Pericardium fibroblast (primary cell): Measurements from ENCODE around the gene DHX8. TPM values are rescaled to one million over a fixed set of nuclear protein-coding genes. Genes with fewer than 3 reads are reported as not detected.

Source experiments
- total RNA-seq: library from RNA; depleted of rRNA; stranded (reverse); fragments of >200 nt; gene quantifications from 2 replicates; pipeline ENCODE4 v1.2.3, GENCODE V29; 2015

DHX8 gene
- 23.7 and 25.3 TPM in 2 replicates for total RNA-seq

GRCh38 chr17:43483674-43484551 lies at the start of gene DHX8:
Gene DHX8, plus strand, starts transcription at chr17:43483975. Its CDS starts 63 bp downstream, at chr17:43484038.

GRCh38 chr17:43546319-43547188 lies 62.8 kb downstream of the DHX8 start, which contains the start of gene ETV4:
Gene ETV4, minus strand, starts transcription at chr17:43546340. Its CDS starts 723 bp downstream, at chr17:43545617.

Other genes with a start within 250 kb of the DHX8 start
- gene RNU2-1, start 250.0 kb upstream of the DHX8 start, total RNA-seq, result not detected in 2 replicates
- 25.8 and 92.4 TPM in 2 replicates for gene ARL4D, start 85.0 kb upstream of the DHX8 start, total RNA-seq
- 4.3 and 4.9 TPM in 2 replicates for gene ETV4, start 62.4 kb downstream of the DHX8 start, total RNA-seq
- gene MEOX1, start 177.9 kb downstream of the DHX8 start, total RNA-seq, result 0.34 TPM in 1 of 2 replicates, not detected in the other